Cardiac fibroblast (primary cell): ENCODE data around the gene TAS1R2.
"Not testable (repeated sequence)": the region's sequence is repeated elsewhere in the genome, so short reads cannot be mapped to it uniquely, and the experiment has no call there.

Experiments
- DNase-seq, 2 donors: peaks; one replicate each; pipeline versions ENCODE4 v3.0.0 to v3.0.0-alpha.2; 2010; ENCODE audit warnings: low read depth in 2 of 2
- H3K4me3 ChIP-seq, 2 donors: replicated peaks in 1 of 2; 1 replicate in 1 of 2; 2 replicates in 1 of 2; pipeline ENCODE4 v1.5.1; 2011; ENCODE audit warnings: low read depth in 2 of 2, low read length in 2 of 2, mild to moderate bottlenecking in 2 of 2, moderate library complexity in 1 of 2
- TF ChIP-seq, protein P1 (sequence below): IDR thresholded peaks from one replicate; pipeline ENCODE4 v1.5.1; 2011; ENCODE audit warnings: low read depth, mild to moderate bottlenecking, low read length, inconsistent platforms

Gene TAS1R2

DNA sequence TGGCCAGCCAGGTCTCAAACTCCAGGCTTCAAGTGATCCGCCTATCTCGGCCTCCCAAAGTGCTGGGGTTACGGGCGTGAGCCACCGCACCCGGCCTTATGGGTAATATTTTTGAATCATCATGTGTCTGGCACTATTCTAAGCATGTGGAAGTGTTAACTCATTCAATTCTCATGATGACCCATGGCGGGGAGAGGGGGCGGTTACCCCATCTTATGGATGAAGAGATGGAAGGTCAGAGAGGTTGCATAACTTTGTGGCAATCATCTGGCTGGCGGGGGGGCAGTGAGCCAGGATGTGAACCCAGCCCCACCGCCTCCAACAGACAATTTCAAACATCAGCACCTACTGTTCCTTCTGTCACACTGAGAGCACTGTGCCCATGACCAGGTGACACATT is 11.5 kb upstream of the TAS1R2 start:
- DNase-seq: no peak
- H3K4me3 ChIP-seq: no peak overlapping the region
- TF ChIP-seq, protein P1, sequence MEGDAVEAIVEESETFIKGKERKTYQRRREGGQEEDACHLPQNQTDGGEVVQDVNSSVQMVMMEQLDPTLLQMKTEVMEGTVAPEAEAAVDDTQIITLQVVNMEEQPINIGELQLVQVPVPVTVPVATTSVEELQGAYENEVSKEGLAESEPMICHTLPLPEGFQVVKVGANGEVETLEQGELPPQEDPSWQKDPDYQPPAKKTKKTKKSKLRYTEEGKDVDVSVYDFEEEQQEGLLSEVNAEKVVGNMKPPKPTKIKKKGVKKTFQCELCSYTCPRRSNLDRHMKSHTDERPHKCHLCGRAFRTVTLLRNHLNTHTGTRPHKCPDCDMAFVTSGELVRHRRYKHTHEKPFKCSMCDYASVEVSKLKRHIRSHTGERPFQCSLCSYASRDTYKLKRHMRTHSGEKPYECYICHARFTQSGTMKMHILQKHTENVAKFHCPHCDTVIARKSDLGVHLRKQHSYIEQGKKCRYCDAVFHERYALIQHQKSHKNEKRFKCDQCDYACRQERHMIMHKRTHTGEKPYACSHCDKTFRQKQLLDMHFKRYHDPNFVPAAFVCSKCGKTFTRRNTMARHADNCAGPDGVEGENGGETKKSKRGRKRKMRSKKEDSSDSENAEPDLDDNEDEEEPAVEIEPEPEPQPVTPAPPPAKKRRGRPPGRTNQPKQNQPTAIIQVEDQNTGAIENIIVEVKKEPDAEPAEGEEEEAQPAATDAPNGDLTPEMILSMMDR: no peak

- not testable (repeated sequence) for H3K4me3 ChIP-seq, DNase-seq
Observed at GRCh38 chr1:18870595-18870865, 11.1 kb upstream of the TAS1R2 start.

- TF ChIP-seq, protein P1: no peak
- no peak for DNase-seq
- H3K4me3 ChIP-seq: no peak overlapping the region
Observed at GRCh38 chr1:18869847-18870594, 10.6 kb upstream of the TAS1R2 start.

GRCh38 chr1:18868801-18869424 is 9.5 kb upstream of the TAS1R2 start:
- no peak overlapping the region for H3K4me3 ChIP-seq
- TF ChIP-seq, protein P1: no peak
- DNase-seq: no peak

DNA sequence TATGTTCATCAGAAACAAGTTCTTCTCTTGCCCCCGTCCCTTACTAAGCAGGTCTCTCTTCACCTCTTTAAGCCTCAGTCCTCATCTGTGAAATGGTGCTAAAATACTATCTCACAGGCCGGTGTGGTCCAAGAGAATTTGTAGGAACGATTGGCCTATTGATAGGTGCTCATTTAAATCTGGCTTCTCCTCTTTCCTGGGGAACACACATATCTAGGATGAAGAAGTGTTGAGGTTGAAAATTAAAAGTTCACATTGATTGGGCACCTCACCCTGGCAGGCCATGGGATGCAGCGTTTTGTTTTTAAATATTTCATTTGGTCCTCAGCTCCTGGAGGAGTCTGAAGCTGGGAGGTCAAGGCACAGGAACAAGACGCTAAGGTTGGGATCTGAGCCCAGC is 8.9 kb upstream of the TAS1R2 start:
- TF ChIP-seq, protein P1: no peak
- DNase-seq: no peak

DNA sequence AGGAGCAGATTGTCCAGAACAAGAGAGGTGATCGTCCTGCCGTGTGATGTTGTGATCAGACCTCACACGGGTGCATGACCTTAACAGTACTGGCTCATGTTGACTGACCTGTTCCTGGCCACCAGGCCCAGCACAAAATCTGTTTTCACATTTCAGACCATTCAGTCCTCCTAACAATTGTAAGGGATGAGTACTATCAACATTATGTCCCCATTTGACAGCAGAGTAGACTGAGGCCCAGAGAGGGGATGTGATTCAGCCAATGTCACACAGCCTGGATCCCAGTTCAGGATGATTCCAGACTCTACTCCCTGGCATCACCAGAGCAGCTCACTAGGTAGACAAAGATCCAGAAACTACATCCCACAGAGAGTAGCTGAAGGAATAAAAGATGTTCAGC is 7.4 kb upstream of the TAS1R2 start:
- no peak overlapping the region for H3K4me3 ChIP-seq
- DNase-seq: no peak
- TF ChIP-seq, protein P1: no peak

More for the DNA sequence above, 8.9 kb upstream of the TAS1R2 start:
- no peak overlapping the region for H3K4me3 ChIP-seq

DNA sequence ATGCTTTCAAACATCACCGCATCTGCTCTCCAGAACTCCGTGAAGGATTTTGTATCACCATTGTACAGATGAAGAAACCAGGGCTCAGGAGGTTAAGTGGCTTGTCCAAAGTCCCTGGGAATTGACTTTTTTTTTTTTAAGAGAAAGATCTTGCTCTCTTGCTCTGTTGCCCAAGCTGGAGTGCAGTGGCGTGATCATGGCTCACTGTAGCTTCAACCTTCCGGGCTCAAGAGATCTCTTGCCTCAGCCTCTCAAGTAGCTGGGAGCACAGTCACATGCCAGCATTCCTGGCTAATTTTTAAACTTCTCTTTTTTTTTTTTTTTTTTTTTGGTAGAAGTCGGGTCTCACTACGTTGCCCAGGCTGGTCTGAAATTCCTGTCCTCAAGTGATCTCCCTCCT is 6.9 kb upstream of the TAS1R2 start:
- H3K4me3 ChIP-seq: no peak overlapping the region
- DNase-seq: no peak
- TF ChIP-seq, protein P1: no peak
